K562 treated with DMSO at 1 percent for 48 hours (cell line): ENCODE measurements around the gene NDNF. TPM values are rescaled to one million over a fixed set of nuclear protein-coding genes. Genes with fewer than 3 reads are reported as not detected.

Source experiments
- total RNA-seq: library from RNA; unstranded; fragments of 300-600 nt; gene quantifications from 2 replicates; pipeline ENCODE4 v1.2.3, GENCODE V29; 2022; ENCODE audit warnings: low replicate concordance; ENCODE audit errors: extremely low read depth

The NDNF gene
- not detected in 2 replicates for total RNA-seq

GRCh38 chr4:121072224-121073003 is at the start of gene NDNF:
Gene NDNF (minus strand): TSS chr4:121072535. CDS start chr4:121045837, 26,698 bp downstream.

Other genes with a start within 250 kb of the NDNF start
- not detected in 2 replicates for gene PRDM5, start 149.8 kb downstream of the NDNF start, total RNA-seq
- gene TNIP3, start 91.8 kb upstream of the NDNF start, total RNA-seq: not detected in 2 replicates